HG03108 (cell line): ENCODE data around the gene TYW1.
A peak's percentile ranks its signal among the peaks of the same experiment; 100 is the strongest.
"Not testable (repeated sequence)": the region's sequence is repeated elsewhere in the genome, so short reads cannot be mapped to it uniquely, and the experiment has no call there.

Experiments used
- ATAC-seq: cut with Tn5 transposase; IDR thresholded peaks from one replicate; pipeline ENCODE4 v1.9.1; 2021; ENCODE audit warnings: moderate library complexity; ENCODE audit not compliant: unreplicated experiment

Gene TYW1

GRCh38 chr7:67114483-67115246 is 118.0 kb downstream of the TYW1 start:
- not testable (repeated sequence) for ATAC-seq

- not testable (repeated sequence) for ATAC-seq
Observed at GRCh38 chr7:67120491-67120890, 123.9 kb downstream of the TYW1 start.

GRCh38 chr7:67128257-67128656 is 131.6 kb downstream of the TYW1 start:
- peak; percentile 5 for ATAC-seq

GRCh38 chr7:67130766-67131165 is 134.1 kb downstream of the TYW1 start:
- ATAC-seq, result not testable (repeated sequence)

- not testable (repeated sequence) for ATAC-seq
Observed at GRCh38 chr7:67134912-67135311, 138.3 kb downstream of the TYW1 start.

GRCh38 chr7:67135617-67136486 is 139.2 kb downstream of the TYW1 start:
- ATAC-seq, result not testable (repeated sequence)

- ATAC-seq, result not testable (repeated sequence)
Observed at GRCh38 chr7:67137489-67137888, 140.9 kb downstream of the TYW1 start.

- not testable (repeated sequence) for ATAC-seq
Observed at GRCh38 chr7:67139876-67140275, 143.2 kb downstream of the TYW1 start.

- ATAC-seq, result not testable (repeated sequence)
Observed at GRCh38 chr7:67141001-67141400, 144.4 kb downstream of the TYW1 start.

- ATAC-seq, result not testable (repeated sequence)
Observed at GRCh38 chr7:67143091-67143786, 146.6 kb downstream of the TYW1 start.

- not testable (repeated sequence) for ATAC-seq
Observed at GRCh38 chr7:67145581-67146193, 149.1 kb downstream of the TYW1 start.

- ATAC-seq, result not testable (repeated sequence)
Observed at GRCh38 chr7:67149131-67149530, 152.5 kb downstream of the TYW1 start.

GRCh38 chr7:67154374-67154773 is 157.7 kb downstream of the TYW1 start:
- not testable (repeated sequence) for ATAC-seq

- not testable (repeated sequence) for ATAC-seq
Observed at GRCh38 chr7:67156064-67156463, 159.4 kb downstream of the TYW1 start.

GRCh38 chr7:67163285-67163684 is 166.7 kb downstream of the TYW1 start:
- peak; percentile 64 for ATAC-seq

GRCh38 chr7:67171151-67171550 is 174.5 kb downstream of the TYW1 start:
- peak; percentile 54 for ATAC-seq

- ATAC-seq, result not testable (repeated sequence)
Observed at GRCh38 chr7:67176730-67177129, 180.1 kb downstream of the TYW1 start.

- not testable (repeated sequence) for ATAC-seq
Observed at GRCh38 chr7:67178915-67179688, 182.5 kb downstream of the TYW1 start.

- ATAC-seq, result not testable (repeated sequence)
Observed at GRCh38 chr7:67182956-67183750, 186.5 kb downstream of the TYW1 start.
